Neural cell (in vitro differentiated cells): ENCODE data around the gene ETV3. TPM values are rescaled to one million over a fixed set of nuclear protein-coding genes. Genes with fewer than 3 reads are reported as not detected.

Experiments
- H2AFZ ChIP-seq: fragments of 200-600, 300-800 bp; sonication (generic), shearing (Covaris generic); 2 replicates; pipeline ENCODE4 v1.6.0; 2014; ENCODE audit warnings: low read depth, mild to moderate bottlenecking, antibody characterized with exemption, low read length, moderate library complexity
- H3F3A ChIP-seq: fragments of 200-600 bp; shearing (Covaris generic); 2 replicates; pipeline ENCODE4 v1.6.1; 2016; ENCODE audit warnings: mild to moderate bottlenecking, moderate library complexity, mixed read lengths, antibody characterized with exemption, low read length; ENCODE audit not compliant: insufficient read depth, poor library complexity, severe bottlenecking
- H3K27ac ChIP-seq: fragments of 200-600, 300-800 bp; sonication (generic), shearing (Covaris generic); 2 replicates; pipeline ENCODE4 v1.5.1; 2014; ENCODE audit warnings: mild to moderate bottlenecking, low read length, moderate library complexity
- H3K27me3 ChIP-seq: fragments of 300-800, 200-600 bp; sonication (generic), shearing (Covaris generic); 2 replicates; pipeline ENCODE4 v1.6.0; 2014; ENCODE audit warnings: mild to moderate bottlenecking, low read depth, low read length, moderate library complexity; ENCODE audit not compliant: insufficient read depth
- H3K36me3 ChIP-seq: fragments of 300-800, 200-600 bp; sonication (generic), shearing (Covaris generic); 2 replicates; pipeline ENCODE4 v1.5.1; 2014; ENCODE audit warnings: mild to moderate bottlenecking, antibody characterized with exemption, low read length, moderate library complexity; ENCODE audit not compliant: insufficient read depth
- H3K4me2 ChIP-seq: fragments of 300-800, 200-600 bp; sonication (generic), shearing (Covaris generic); 2 replicates; pipeline ENCODE4 v1.6.0; 2014; ENCODE audit warnings: mild to moderate bottlenecking, low read length
- H3K4me3 ChIP-seq: fragments of 300-800, 200-600 bp; sonication (generic), shearing (Covaris generic); 2 replicates; pipeline ENCODE4 v1.5.1; 2014; ENCODE audit warnings: mild to moderate bottlenecking, low read length, moderate library complexity
- H3K79me2 ChIP-seq: fragments of 200-600 bp; shearing (Covaris generic); replicated peaks from 2 replicates; pipeline ENCODE4 v1.6.0; 2014; ENCODE audit warnings: mild to moderate bottlenecking, low read length, moderate library complexity; ENCODE audit not compliant: insufficient read depth
- H3K9ac ChIP-seq: fragments of 300-800, 200-600 bp; sonication (generic), shearing (Covaris generic); 2 replicates; pipeline ENCODE4 v1.6.1; 2016; ENCODE audit warnings: mild to moderate bottlenecking, low read length, mixed read lengths
- H3K9me2 ChIP-seq: fragments of 200-600 bp; shearing (Covaris generic); 2 replicates; pipeline ENCODE4 v1.6.1; 2016; ENCODE audit warnings: mild to moderate bottlenecking, low read length, mixed read lengths; ENCODE audit not compliant: insufficient read depth
- H3K9me3 ChIP-seq: fragments of 200-600, 300-800 bp; sonication (generic), shearing (Covaris generic); 2 replicates; pipeline ENCODE4 v1.6.1; 2016; ENCODE audit warnings: mild to moderate bottlenecking, mixed run types, low read length, moderate library complexity, mixed read lengths
- H4K20me1 ChIP-seq: fragments of 200-600 bp; shearing (Covaris generic); 2 replicates; pipeline ENCODE4 v1.6.1; 2016; ENCODE audit warnings: mild to moderate bottlenecking, mixed run types; ENCODE audit not compliant: insufficient read depth
- CTCF ChIP-seq: fragments of 450-650 bp; IDR thresholded peaks from 2 replicates; pipeline ENCODE4 v1.5.1; 2014; ENCODE audit warnings: antibody characterized with exemption, mild to moderate bottlenecking, moderate library complexity; ENCODE audit not compliant: poor library complexity, severe bottlenecking
- EP300 ChIP-seq: fragments of 450-650 bp; conservative IDR thresholded peaks from 2 replicates; pipeline ENCODE4 v1.6.1; 2014; ENCODE audit warnings: antibody characterized with exemption, mild to moderate bottlenecking, moderate library complexity; ENCODE audit not compliant: poor library complexity, severe bottlenecking
- EZH2 ChIP-seq: fragments of 200-600, 300-800 bp; shearing (Covaris generic), sonication (generic); IDR thresholded peaks from 2 replicates; pipeline ENCODE4 v1.6.1; 2014; ENCODE audit warnings: antibody characterized with exemption, low read length, borderline replicate concordance, mild to moderate bottlenecking; ENCODE audit not compliant: insufficient read depth, poor library complexity, severe bottlenecking
- MXI1 ChIP-seq: fragments of 450-650 bp; conservative IDR thresholded peaks from 2 replicates; pipeline ENCODE4 v1.6.1; 2014; ENCODE audit warnings: antibody characterized with exemption, mild to moderate bottlenecking; ENCODE audit not compliant: poor library complexity, severe bottlenecking
- POLR2AphosphoS5 ChIP-seq: IDR thresholded peaks from 2 replicates; pipeline ENCODE4 v1.6.1; 2012
- RAD21 ChIP-seq: fragments of 450-650 bp; conservative IDR thresholded peaks from 2 replicates; pipeline ENCODE4 v1.6.1; 2014; ENCODE audit warnings: antibody characterized with exemption, mild to moderate bottlenecking, moderate library complexity
- REST ChIP-seq: IDR thresholded peaks from 2 replicates; pipeline ENCODE4 v1.6.1; 2012; ENCODE audit warnings: borderline replicate concordance
- SMC3 ChIP-seq: fragments of 450-650 bp; conservative IDR thresholded peaks from 2 replicates; pipeline ENCODE4 v1.6.1; 2014; ENCODE audit warnings: antibody characterized with exemption, mild to moderate bottlenecking, moderate library complexity; ENCODE audit not compliant: poor library complexity
- TAF1 ChIP-seq: IDR thresholded peaks from 2 replicates; pipeline ENCODE4 v1.6.1; 2012; ENCODE audit warnings: low read depth
- polyA plus RNA-seq: library from polyadenylated mRNA; depleted of rRNA; stranded (reverse); fragments of >200 nt; gene quantifications from 2 replicates; pipeline ENCODE4 v1.2.3, GENCODE V29; 2014

ETV3 gene
- polyA plus RNA-seq, 1 donor from 2014 or later: 9.9 TPM

DNA sequence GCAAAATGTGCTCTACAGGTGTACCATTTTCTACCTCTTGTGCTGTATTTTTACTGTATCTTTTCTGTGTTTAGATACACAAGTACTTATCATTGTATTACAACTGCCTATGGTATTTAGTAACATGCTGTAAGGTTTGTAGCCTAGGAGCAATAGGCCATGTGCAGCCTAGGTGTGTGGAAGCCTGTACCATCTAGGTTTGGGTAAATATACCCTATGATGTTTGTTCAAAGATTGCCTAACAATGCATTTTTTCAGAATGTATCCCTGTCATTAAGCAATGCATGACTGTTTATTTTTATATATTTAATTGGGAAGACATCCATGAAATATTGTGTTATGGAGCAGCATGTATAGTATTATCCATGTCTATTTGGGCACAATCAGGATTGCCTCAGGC, 49.6 kb downstream of the ETV3 start:
- Histone ChIP-seq H3F3A (no peaks in the 10 kb centered on the region), H3K36me3 (no peaks in the 10 kb centered on the region), H2AFZ (no peak overlapping the region), H3K9me2 (no peaks in the 10 kb centered on the region), H3K79me2 (no peaks in the 10 kb centered on the region), H3K4me3 (no peak overlapping the region), H3K9ac (no peak overlapping the region), H3K27me3 (no peaks in the 10 kb centered on the region), H3K4me2 (no peak overlapping the region), H4K20me1 (no peaks in the 10 kb centered on the region), H3K27ac (no peak overlapping the region), H3K9me3 (no peaks in the 10 kb centered on the region)
- TF ChIP-seq EP300 (no peak), MXI1 (no peak), POLR2AphosphoS5 (no peak)

DNA sequence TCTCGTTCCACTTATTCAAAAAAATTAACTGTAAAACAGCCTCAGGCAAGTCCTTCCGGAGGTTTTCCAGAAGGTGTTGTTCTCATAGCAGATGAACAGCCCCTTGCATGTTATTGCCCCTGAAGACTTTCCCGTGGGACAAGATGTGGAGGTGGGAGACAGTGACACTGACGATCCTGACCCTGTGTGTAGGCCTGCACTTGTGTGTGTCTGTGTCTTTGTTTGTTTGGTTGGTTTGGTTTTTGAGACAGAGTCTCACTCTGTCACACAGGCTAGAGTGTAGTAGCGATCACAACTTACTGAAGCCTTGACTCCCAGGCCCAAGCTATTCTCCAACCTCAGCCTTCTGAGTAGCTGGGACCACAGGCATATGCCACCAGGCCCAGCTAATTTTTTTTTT, 51.2 kb downstream of the ETV3 start:
- no peaks in the 10 kb centered on the region for H3K9me3 ChIP-seq
- H3K27ac ChIP-seq: no peak overlapping the region
- H3K79me2 ChIP-seq: no peaks in the 10 kb centered on the region
- H3F3A ChIP-seq: no peaks in the 10 kb centered on the region
- H4K20me1 ChIP-seq: no peaks in the 10 kb centered on the region
- H2AFZ ChIP-seq: no peak overlapping the region
- no peaks in the 10 kb centered on the region for H3K9me2 ChIP-seq
- TF ChIP-seq SMC3 (no peak), EP300 (no peak), POLR2AphosphoS5 (no peak), EZH2 (no peak), MXI1 (no peak), RAD21 (no peak), TAF1 (no peak), REST (no peak), CTCF (no peak)
- no peaks in the 10 kb centered on the region for H3K36me3 ChIP-seq
- H3K9ac ChIP-seq: no peak overlapping the region
- H3K4me3 ChIP-seq: no peak overlapping the region
- H3K27me3 ChIP-seq: no peaks in the 10 kb centered on the region
- no peak overlapping the region for H3K4me2 ChIP-seq

DNA sequence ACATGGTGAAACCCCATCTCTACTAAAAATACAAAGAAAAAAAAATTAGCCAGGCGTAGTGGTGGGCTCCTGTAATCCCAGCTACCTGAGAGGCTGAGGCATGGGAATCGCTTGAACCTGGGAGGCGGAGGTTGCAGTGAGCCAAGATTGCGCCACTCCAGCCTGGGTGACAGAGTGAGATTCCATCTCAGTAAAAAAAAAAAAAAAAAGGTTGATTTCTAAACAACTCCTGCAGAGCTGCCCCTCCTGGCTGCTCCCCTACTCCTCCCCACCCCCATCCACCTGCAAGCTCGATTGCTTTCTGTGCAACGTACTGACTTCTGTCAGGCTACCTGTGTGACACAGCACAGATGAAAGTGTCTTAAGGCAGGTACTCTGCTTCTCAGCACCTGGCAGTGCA, 51.9 kb downstream of the ETV3 start:
- Histone ChIP-seq H3K9me3 (no peaks in the 10 kb centered on the region), H4K20me1 (no peaks in the 10 kb centered on the region), H3K4me3 (no peak overlapping the region), H3K79me2 (no peaks in the 10 kb centered on the region), H3K9me2 (no peaks in the 10 kb centered on the region), H2AFZ (no peak overlapping the region), H3K36me3 (no peaks in the 10 kb centered on the region), H3K4me2 (no peak overlapping the region), H3K27ac (no peak overlapping the region), H3K9ac (no peak overlapping the region), H3K27me3 (no peaks in the 10 kb centered on the region), H3F3A (no peaks in the 10 kb centered on the region)
- no peak for TF ChIP-seq RAD21
- no peak for TF ChIP-seq MXI1
- no peak for TF ChIP-seq SMC3
- no peak for TF ChIP-seq POLR2AphosphoS5
- no peak for TF ChIP-seq EP300
- TF ChIP-seq CTCF: no peak
- no peak for TF ChIP-seq REST
- no peak for TF ChIP-seq EZH2
- TF ChIP-seq TAF1: no peak
